ENCODE data around the gene ITPK1. TPM values are rescaled to one million over a fixed set of nuclear protein-coding genes. Genes with fewer than 3 reads are reported as not detected.

ITPK1 gene
- total RNA-seq, 1 experiment from 2014 or later: 38.5 TPM

DNA sequence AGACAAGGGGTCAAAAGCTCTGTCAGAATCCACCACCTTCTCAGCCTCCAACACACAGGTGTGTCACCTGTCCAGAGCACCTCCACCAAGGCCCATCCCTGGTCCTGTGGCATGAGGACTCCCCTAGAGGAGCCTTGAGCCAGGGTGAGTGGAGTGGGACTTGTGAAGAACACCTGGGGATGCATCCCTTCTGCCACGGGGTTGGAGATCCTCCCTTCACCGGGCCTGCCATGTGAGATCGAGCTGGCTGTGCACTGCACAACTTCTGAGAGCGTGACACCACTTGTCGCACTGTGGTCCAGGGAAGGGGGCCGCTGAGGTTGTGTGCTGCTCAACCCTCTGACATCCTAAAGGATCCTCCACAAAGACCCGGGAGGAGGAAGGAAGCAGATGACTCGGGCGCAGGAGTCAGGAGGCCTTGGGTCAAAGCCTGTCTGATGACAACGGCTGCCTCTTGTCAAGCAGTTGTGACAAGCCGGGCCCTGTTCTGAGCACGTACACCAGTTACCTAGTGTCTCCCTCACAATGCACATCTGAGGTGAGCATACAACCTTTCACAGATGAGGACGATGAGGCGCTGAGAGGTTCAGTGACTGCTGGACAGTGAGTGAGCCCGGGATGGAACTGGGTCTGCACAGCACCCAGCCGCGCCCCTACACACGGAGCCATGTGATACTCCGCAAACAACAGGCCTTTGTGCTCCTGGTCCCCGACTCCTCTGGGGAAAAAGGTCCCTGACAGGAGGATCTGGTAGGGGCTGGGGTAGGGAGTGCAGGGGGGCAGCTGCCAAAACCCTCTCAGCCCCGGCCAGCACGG lies 157.1 kb downstream of the ITPK1 start:
- CTCF ChIA-PET: no interaction called here
- peak overlapping the region; percentile 16 for H3K27ac ChIP-seq (ENCODE audit: low read depth, low read length, poor library complexity, severe bottlenecking)
- POLR2A ChIA-PET (ENCODE audit: low non-redundant PET): no interaction called here
- no peak for TF ChIP-seq EZH2 (IDR thresholded peaks at IDR 0.05; ENCODE audit: borderline replicate concordance, low read depth, low read length, poor library complexity, severe bottlenecking)
- TF ChIP-seq, protein P1, sequence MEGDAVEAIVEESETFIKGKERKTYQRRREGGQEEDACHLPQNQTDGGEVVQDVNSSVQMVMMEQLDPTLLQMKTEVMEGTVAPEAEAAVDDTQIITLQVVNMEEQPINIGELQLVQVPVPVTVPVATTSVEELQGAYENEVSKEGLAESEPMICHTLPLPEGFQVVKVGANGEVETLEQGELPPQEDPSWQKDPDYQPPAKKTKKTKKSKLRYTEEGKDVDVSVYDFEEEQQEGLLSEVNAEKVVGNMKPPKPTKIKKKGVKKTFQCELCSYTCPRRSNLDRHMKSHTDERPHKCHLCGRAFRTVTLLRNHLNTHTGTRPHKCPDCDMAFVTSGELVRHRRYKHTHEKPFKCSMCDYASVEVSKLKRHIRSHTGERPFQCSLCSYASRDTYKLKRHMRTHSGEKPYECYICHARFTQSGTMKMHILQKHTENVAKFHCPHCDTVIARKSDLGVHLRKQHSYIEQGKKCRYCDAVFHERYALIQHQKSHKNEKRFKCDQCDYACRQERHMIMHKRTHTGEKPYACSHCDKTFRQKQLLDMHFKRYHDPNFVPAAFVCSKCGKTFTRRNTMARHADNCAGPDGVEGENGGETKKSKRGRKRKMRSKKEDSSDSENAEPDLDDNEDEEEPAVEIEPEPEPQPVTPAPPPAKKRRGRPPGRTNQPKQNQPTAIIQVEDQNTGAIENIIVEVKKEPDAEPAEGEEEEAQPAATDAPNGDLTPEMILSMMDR (conservative IDR thresholded peaks at IDR 0.05; ENCODE audit: low read depth, low read length): no peak
- H3K9me3 ChIP-seq (ENCODE audit: low read depth, low read length, poor library complexity, severe bottlenecking): no peaks in the 10 kb centered on the region
- DNase-seq (ENCODE audit: low spot score): no peak
- intact Hi-C loops (cut with micrococcal nuclease; ENCODE audit: unreplicated experiment): no loop called here
- BruUV-seq (replicated peaks): no TSS peak
- no peaks in the 10 kb centered on the region for H3K27me3 ChIP-seq (replicated peaks; ENCODE audit: insufficient read depth, low read depth, low read length, poor library complexity)
- no peak overlapping the region for H3K4me3 ChIP-seq (ENCODE audit: low read depth, low read length, poor library complexity, severe bottlenecking)
- no peaks in the 10 kb centered on the region for H3K36me3 ChIP-seq (ENCODE audit: insufficient read depth, low read length, poor library complexity, severe bottlenecking)
- H3K4me1 ChIP-seq (ENCODE audit: insufficient read depth, low read length, poor library complexity, severe bottlenecking): no peaks in the 10 kb centered on the region

DNA sequence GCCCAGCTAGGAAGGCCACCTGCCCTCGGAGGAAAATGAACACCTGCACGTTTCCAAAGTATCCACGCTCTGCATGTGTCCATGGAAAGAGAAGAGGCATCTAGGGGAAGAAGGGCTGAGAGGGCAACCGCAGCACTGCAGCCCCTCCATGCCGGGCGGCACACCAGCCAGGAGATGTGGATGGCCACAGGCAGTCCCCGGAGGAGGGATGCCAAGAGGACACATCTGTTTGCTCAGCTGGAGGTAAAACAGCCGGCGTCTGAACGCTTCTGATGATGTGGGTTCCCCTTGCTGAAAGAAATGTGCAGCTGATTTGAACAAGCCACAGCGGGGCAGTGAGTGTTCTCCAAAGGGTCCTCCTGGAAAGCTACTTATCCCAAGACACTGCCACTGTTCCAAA lies 158.8 kb downstream of the ITPK1 start:
- no peaks in the 10 kb centered on the region for H3K27me3 ChIP-seq (replicated peaks; ENCODE audit: insufficient read depth, low read depth, low read length, poor library complexity)
- no peak overlapping the region for H3K27ac ChIP-seq (ENCODE audit: low read depth, low read length, poor library complexity, severe bottlenecking)
- DNase-seq (ENCODE audit: low spot score): no peak
- H3K9me3 ChIP-seq (ENCODE audit: low read depth, low read length, poor library complexity, severe bottlenecking): no peaks in the 10 kb centered on the region
- no peaks in the 10 kb centered on the region for H3K4me1 ChIP-seq (ENCODE audit: insufficient read depth, low read length, poor library complexity, severe bottlenecking)
- H3K4me3 ChIP-seq (ENCODE audit: low read depth, low read length, poor library complexity, severe bottlenecking): no peak overlapping the region
- POLR2A ChIA-PET (ENCODE audit: low non-redundant PET): no interaction called here
- intact Hi-C loops (cut with micrococcal nuclease; ENCODE audit: unreplicated experiment): no loop called here
- CTCF ChIA-PET: no interaction called here
- H3K36me3 ChIP-seq (ENCODE audit: insufficient read depth, low read length, poor library complexity, severe bottlenecking): no peaks in the 10 kb centered on the region
- no TSS peak for BruUV-seq (replicated peaks)
- TF ChIP-seq EZH2 (IDR thresholded peaks at IDR 0.05; ENCODE audit: borderline replicate concordance, low read depth, low read length, poor library complexity, severe bottlenecking): no peak

DNA sequence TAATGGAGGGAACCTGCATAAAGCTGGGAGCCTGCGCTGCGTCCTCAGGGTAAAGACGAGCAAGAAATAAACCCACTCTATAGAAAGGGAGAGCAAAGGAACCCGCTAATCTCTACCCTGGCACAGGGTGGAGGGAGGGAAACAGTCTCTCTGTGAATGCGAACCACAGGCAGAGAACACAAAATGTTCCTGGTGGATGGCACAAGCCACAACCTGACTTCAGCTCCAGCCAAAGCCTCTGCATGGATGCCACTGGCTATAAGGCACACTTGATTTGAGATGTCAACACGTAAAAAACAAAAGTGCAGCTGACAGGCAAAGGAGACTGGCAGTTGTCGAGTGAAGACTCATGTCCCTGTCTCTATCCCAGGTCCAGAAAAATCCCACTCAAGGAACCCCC lies 160.3 kb downstream of the ITPK1 start:
- TF ChIP-seq, protein P1 (conservative IDR thresholded peaks at IDR 0.05; ENCODE audit: low read depth, low read length): no peak
- no peak for TF ChIP-seq EZH2 (IDR thresholded peaks at IDR 0.05; ENCODE audit: borderline replicate concordance, low read depth, low read length, poor library complexity, severe bottlenecking)
- intact Hi-C loops (cut with micrococcal nuclease; ENCODE audit: unreplicated experiment): no loop called here
- Histone ChIP-seq H3K27ac (ENCODE audit: low read depth, low read length, poor library complexity, severe bottlenecking) (no peak overlapping the region), H3K9me3 (ENCODE audit: low read depth, low read length, poor library complexity, severe bottlenecking) (no peaks in the 10 kb centered on the region), H3K36me3 (ENCODE audit: insufficient read depth, low read length, poor library complexity, severe bottlenecking) (no peaks in the 10 kb centered on the region), H3K4me3 (ENCODE audit: low read depth, low read length, poor library complexity, severe bottlenecking) (no peak overlapping the region), H3K27me3 (replicated peaks; ENCODE audit: insufficient read depth, low read depth, low read length, poor library complexity) (no peaks in the 10 kb centered on the region), H3K4me1 (ENCODE audit: insufficient read depth, low read length, poor library complexity, severe bottlenecking) (no peaks in the 10 kb centered on the region)
- POLR2A ChIA-PET (ENCODE audit: low non-redundant PET): no interaction called here
- no TSS peak for BruUV-seq (replicated peaks)
- DNase-seq (ENCODE audit: low spot score): no peak
- CTCF ChIA-PET: interaction anchor here (0.7 kb wide), 1 partner anchor 40 kb away, joined by 5 read pairs; no protein-coding TSS in a partner anchor

DNA sequence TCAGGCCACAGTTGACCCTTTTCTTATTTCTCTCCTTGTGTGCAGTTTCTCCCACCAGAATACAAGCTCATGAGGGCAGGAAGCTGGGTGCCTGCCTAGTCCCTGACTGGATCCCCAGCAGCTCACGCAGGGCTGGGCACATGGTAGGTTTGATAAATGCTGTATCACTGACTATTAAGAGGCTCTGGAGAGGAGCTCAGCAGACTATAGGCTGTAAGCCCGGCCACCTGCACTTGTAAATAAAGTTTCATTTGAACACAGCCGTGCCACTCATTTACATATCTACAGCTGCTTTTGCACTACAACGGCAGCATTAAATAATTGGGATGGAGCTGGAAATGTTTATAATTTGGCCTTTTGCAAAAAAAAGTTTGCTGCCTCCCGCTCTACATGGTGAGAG lies 160.8 kb downstream of the ITPK1 start:
- TF ChIP-seq, protein P1 (conservative IDR thresholded peaks at IDR 0.05; ENCODE audit: low read depth, low read length): no peak
- no peak for TF ChIP-seq EZH2 (IDR thresholded peaks at IDR 0.05; ENCODE audit: borderline replicate concordance, low read depth, low read length, poor library complexity, severe bottlenecking)
- Histone ChIP-seq H3K27ac (ENCODE audit: low read depth, low read length, poor library complexity, severe bottlenecking) (no peak overlapping the region), H3K4me3 (ENCODE audit: low read depth, low read length, poor library complexity, severe bottlenecking) (no peak overlapping the region), H3K36me3 (ENCODE audit: insufficient read depth, low read length, poor library complexity, severe bottlenecking) (no peaks in the 10 kb centered on the region), H3K27me3 (replicated peaks; ENCODE audit: insufficient read depth, low read depth, low read length, poor library complexity) (no peaks in the 10 kb centered on the region), H3K9me3 (ENCODE audit: low read depth, low read length, poor library complexity, severe bottlenecking) (no peaks in the 10 kb centered on the region), H3K4me1 (ENCODE audit: insufficient read depth, low read length, poor library complexity, severe bottlenecking) (no peaks in the 10 kb centered on the region)
- DNase-seq (ENCODE audit: low spot score): no peak
- intact Hi-C loops (cut with micrococcal nuclease; ENCODE audit: unreplicated experiment): no loop called here
- ChIA-PET POLR2A (ENCODE audit: low non-redundant PET) (no interaction called here), CTCF (no interaction called here)
- BruUV-seq (replicated peaks): no TSS peak

Measured in A673 (cell line).